ENCODE results near the gene BLVRB. TPM values are rescaled to one million over a fixed set of nuclear protein-coding genes. Genes with fewer than 3 reads are reported as not detected.
A peak's percentile ranks its signal among the peaks of the same experiment; 100 is the strongest.
"Not testable (repeated sequence)": the region's sequence is repeated elsewhere in the genome, so short reads cannot be mapped to it uniquely, and the experiment has no call there.

The BLVRB gene
- total RNA-seq, 1 experiment from 2014 or later = 44.0 TPM

DNA sequence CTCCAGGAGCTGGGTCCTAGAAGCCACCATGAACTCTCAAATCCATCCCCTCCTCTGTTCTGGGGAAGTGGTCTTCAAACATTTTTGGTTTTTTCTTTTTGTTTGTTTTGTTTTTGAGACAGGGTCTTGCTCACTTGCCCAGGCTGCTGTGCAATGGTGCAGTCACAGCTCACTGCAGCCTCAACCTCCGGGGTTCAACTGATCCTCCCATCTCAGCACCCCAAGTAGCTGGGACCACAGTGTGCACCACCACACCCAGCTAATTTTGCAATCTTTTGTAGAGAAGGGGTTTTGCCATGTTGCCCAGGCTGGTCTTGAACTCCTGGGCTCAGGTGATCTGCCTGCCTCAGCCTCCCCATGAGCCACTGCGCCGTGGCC is 7.0 kb downstream of the BLVRB start:
- H3K4me1 Mint-ChIP-seq (ENCODE audit: insufficient read depth, unreplicated experiment) = peaks cover 8% of the 10 kb centered on the region
- ChIA-PET POLR2A (interaction anchor here (1.9 kb wide), 1 partner anchor 16 kb away, joined by 5 read pairs; no protein-coding TSS in a partner anchor), CTCF (interaction anchor here (1.5 kb wide), 1 partner anchor 153 kb away, joined by 3 read pairs; no protein-coding TSS in a partner anchor)
- no peaks in the 10 kb centered on the region for H3K9me3 Mint-ChIP-seq (ENCODE audit: unreplicated experiment)
- no peaks in the 10 kb centered on the region for H3K27me3 Mint-ChIP-seq (ENCODE audit: insufficient read depth, unreplicated experiment)
- H3K36me3 Mint-ChIP-seq (ENCODE audit: insufficient read depth, unreplicated experiment) = peaks cover 32% of the 10 kb centered on the region
- BruUV-seq (replicated peaks) = no TSS peak
- H3K27ac Mint-ChIP-seq (ENCODE audit: low read depth, unreplicated experiment) = no peak overlapping the region
- no peak for TF ChIP-seq CTCF (IDR thresholded peaks at IDR 0.05; ENCODE audit: unreplicated experiment)
- DNase-seq (ENCODE audit: unreplicated experiment) = no peak
- H3K4me3 Mint-ChIP-seq (ENCODE audit: unreplicated experiment) = no peak overlapping the region
- intact Hi-C loops (cut with micrococcal nuclease) = no loop called here

DNA sequence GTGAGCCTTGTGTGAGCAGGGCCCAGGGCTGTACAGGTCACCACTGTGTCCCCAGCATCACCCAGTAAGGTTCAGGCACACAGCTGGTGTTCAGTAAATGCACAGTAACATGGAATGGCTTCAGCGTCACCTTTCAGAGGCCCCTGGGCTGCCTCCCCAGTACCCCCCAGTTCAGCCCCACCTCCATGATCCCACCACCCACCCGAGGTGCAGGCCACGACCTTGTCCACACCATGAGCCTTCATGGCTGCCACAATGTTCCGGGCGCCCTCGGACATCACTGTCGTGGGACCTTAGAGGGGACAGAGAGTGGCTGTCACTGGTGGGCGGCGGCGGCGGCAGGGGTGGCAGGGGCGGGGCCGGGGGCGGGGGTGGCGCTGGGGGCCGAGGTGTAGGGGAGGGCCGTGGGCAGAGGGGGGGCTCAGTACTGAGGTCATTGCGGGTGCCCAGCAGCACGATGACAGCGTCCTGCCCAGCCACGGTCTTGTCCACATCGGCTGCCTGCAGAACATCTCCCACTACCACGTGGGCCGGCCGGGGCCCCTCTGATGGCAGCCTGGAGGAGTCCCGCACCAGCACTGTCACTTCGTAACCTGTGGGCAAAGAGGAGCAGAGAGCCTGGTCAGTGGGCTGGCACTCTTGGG is 7.5 kb downstream of the BLVRB start:
- no peak for TF ChIP-seq CTCF (IDR thresholded peaks at IDR 0.05; ENCODE audit: unreplicated experiment)
- no peak overlapping the region for H3K27ac Mint-ChIP-seq (ENCODE audit: low read depth, unreplicated experiment)
- CTCF ChIA-PET = interaction anchor here (0.5 kb wide), 1 partner anchor 1047 kb away, joined by 3 read pairs; no protein-coding TSS in a partner anchor

DNA sequence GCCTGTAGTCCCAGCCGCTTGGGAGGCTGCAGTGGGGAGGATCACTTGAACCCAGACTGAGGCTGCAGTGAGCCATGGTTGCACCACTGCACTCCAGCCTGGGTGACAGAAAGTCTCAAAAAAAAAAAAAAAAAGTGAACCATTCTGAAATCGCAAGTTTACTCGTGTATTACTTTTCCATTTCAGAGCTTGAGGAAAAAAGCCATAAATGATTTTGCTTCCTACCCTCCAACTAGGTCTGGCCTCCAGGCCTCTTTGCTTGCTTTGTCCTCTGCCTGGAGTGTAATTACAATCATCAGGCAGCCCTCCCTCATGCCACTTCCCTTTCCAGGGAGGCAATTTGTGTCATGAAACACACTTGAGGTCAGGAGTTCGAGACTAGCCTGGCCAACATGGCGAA is 8.5 kb downstream of the BLVRB start:
- ChIA-PET POLR2A (interaction anchor here (1.0 to 1.9 kb wide), 2 partner anchors 11 to 14 kb away, joined by 4 to 5 read pairs; no protein-coding TSS in a partner anchor), CTCF (interaction anchor here (1.1 kb wide), 1 partner anchor 37 kb away, joined by 4 read pairs; no protein-coding TSS in a partner anchor)
- Mint-ChIP-seq H3K27me3 (ENCODE audit: insufficient read depth, unreplicated experiment) (no peaks in the 10 kb centered on the region), H3K9me3 (ENCODE audit: unreplicated experiment) (no peaks in the 10 kb centered on the region), H3K4me3 (ENCODE audit: unreplicated experiment) (no peak overlapping the region), H3K4me1 (ENCODE audit: insufficient read depth, unreplicated experiment) (no peaks in the 10 kb centered on the region), H3K27ac (ENCODE audit: low read depth, unreplicated experiment) (no peak overlapping the region), H3K36me3 (ENCODE audit: insufficient read depth, unreplicated experiment) (peaks cover 38% of the 10 kb centered on the region)
- BruUV-seq (replicated peaks) = no TSS peak
- no peak for TF ChIP-seq CTCF (IDR thresholded peaks at IDR 0.05; ENCODE audit: unreplicated experiment)
- intact Hi-C loops (cut with micrococcal nuclease) = no loop called here
- no peak for DNase-seq (ENCODE audit: unreplicated experiment)

More for the DNA sequence above, 7.5 kb downstream of the BLVRB start:
- no peak for DNase-seq (ENCODE audit: unreplicated experiment)
- POLR2A ChIA-PET = interaction anchor here (1.9 kb wide), 1 partner anchor 15 kb away, joined by 5 read pairs; no protein-coding TSS in a partner anchor
- Mint-ChIP-seq H3K36me3 (ENCODE audit: insufficient read depth, unreplicated experiment) (peaks cover 36% of the 10 kb centered on the region), H3K4me3 (ENCODE audit: unreplicated experiment) (no peak overlapping the region), H3K9me3 (ENCODE audit: unreplicated experiment) (no peaks in the 10 kb centered on the region), H3K4me1 (ENCODE audit: insufficient read depth, unreplicated experiment) (peaks cover 3% of the 10 kb centered on the region), H3K27me3 (ENCODE audit: insufficient read depth, unreplicated experiment) (no peaks in the 10 kb centered on the region)
- BruUV-seq (replicated peaks) = no TSS peak
- intact Hi-C loops (cut with micrococcal nuclease) = no loop called here

DNA sequence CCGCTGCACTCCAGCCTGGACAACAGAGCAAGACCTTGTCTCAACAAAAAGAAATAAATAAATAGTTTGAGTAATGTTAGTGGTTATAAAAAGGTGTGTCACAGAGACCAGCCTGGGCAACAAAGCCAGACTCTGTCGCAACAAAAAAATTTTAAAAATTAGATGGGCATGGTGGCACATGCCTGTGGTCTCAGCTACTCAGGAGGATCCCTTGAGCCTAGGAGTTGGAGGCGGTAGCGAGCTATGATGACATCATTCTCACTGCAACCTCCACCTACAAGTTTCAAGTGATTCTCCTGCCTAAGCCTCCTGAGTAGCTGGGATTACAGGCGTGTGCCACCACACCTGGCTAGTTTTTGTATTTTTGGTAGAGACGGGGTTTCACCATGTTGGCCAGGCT is 11.6 kb downstream of the BLVRB start:
- BruUV-seq (replicated peaks); H3K27ac Mint-ChIP-seq (ENCODE audit: low read depth, unreplicated experiment); H3K27me3 Mint-ChIP-seq (ENCODE audit: insufficient read depth, unreplicated experiment); H3K4me3 Mint-ChIP-seq (ENCODE audit: unreplicated experiment); H3K4me1 Mint-ChIP-seq (ENCODE audit: insufficient read depth, unreplicated experiment); H3K9me3 Mint-ChIP-seq (ENCODE audit: unreplicated experiment); intact Hi-C loops (cut with micrococcal nuclease): not testable (repeated sequence)
- ChIA-PET POLR2A (interaction anchor here (0.6 to 4.7 kb wide), 10 partner anchors 8 to 151 kb away, joined by 3 to 37 read pairs (median 4); partner anchors contain the start of genes BLVRB and SERTAD1), CTCF (interaction anchor here (1.0 to 2.6 kb wide), 4 partner anchors 8 to 181 kb away, joined by 3 to 14 read pairs (median 4); no protein-coding TSS in a partner anchor)
- peak; percentile 56 for DNase-seq (ENCODE audit: unreplicated experiment)
- H3K36me3 Mint-ChIP-seq (ENCODE audit: insufficient read depth, unreplicated experiment) = peaks cover 39% of the 10 kb centered on the region
